Tibial nerve (tissue), 3 donors: ENCODE results near the gene MED13L.

ENCODE experiments used
- CTCF ChIP-seq, 5 experiments: fragments of 200-600 bp in 3 of 5; fragments of 450-650 bp in 2 of 5; sonication (generic) in 3 of 5; IDR thresholded peaks; one replicate each; pipeline ENCODE4 v1.5.1; 2016 to 2019; ENCODE audit warnings: antibody characterized with exemption in 5 of 5, mild to moderate bottlenecking in 3 of 5, moderate library complexity in 2 of 5
- POLR2A ChIP-seq, 2 donors: fragments of 450-650 bp; IDR thresholded peaks; one replicate each; pipeline ENCODE4 v1.6.1; 2017; ENCODE audit warnings: antibody characterized with exemption in 2 of 2, mild to moderate bottlenecking in 2 of 2, moderate library complexity in 2 of 2

- TF ChIP-seq CTCF (IDR thresholded peaks at IDR 0.05) (no peak), POLR2A (IDR thresholded peaks at IDR 0.05) (no peak)
Observed at GRCh38 chr12:116133149-116133548, 144.3 kb downstream of the MED13L start.
